Stomach (tissue), 4 donors: ENCODE measurements around the gene TMA7B.

Experiments used
- EP300 ChIP-seq: sonication (generic); formaldehyde crosslinking; IDR thresholded peaks from one replicate; pipeline ENCODE4 v1.6.1; 2017; ENCODE audit warnings: antibody characterized with exemption
- POLR2A ChIP-seq, 4 donors: fragments of 450-650 bp; IDR thresholded peaks; one replicate each; pipeline ENCODE4 v1.6.1; 2016; ENCODE audit warnings: antibody characterized with exemption in 4 of 4, control low read depth in 2 of 4, mild to moderate bottlenecking in 1 of 4, moderate library complexity in 1 of 4
- TF ChIP-seq, protein P1 (sequence below), 7 experiments: fragments of 450-650 bp in 4 of 7; fragments of 200-600 bp in 3 of 7; sonication (generic) in 3 of 7; IDR thresholded peaks; one replicate each; pipeline ENCODE4 v1.5.1; 2016 to 2019; ENCODE audit warnings: antibody characterized with exemption in 7 of 7, control low read depth in 2 of 7, mild to moderate bottlenecking in 1 of 7

DNA sequence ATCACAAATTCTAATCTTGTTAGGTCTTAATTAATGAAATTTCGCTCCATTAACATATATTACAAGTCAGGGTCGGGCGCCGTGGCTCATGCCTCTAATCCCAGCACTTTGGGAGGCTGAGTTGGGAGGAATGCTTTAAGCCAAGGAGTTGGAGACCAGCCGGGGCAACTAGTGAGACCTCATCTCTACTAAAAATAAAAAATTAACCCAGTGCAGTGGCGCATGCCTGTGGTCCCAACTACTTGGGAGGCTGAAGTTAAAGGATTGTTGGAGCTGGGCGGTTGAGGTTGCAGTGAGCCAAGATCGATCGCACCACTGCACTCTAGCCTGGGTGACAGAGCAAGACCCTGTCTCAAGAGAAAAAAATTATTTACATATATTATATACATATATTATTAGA lies 1.9 kb downstream of the TMA7B start:
- TF ChIP-seq EP300 (no peak), POLR2A (IDR thresholded peaks at IDR 0.05) (no peak)
- TF ChIP-seq, protein P1, sequence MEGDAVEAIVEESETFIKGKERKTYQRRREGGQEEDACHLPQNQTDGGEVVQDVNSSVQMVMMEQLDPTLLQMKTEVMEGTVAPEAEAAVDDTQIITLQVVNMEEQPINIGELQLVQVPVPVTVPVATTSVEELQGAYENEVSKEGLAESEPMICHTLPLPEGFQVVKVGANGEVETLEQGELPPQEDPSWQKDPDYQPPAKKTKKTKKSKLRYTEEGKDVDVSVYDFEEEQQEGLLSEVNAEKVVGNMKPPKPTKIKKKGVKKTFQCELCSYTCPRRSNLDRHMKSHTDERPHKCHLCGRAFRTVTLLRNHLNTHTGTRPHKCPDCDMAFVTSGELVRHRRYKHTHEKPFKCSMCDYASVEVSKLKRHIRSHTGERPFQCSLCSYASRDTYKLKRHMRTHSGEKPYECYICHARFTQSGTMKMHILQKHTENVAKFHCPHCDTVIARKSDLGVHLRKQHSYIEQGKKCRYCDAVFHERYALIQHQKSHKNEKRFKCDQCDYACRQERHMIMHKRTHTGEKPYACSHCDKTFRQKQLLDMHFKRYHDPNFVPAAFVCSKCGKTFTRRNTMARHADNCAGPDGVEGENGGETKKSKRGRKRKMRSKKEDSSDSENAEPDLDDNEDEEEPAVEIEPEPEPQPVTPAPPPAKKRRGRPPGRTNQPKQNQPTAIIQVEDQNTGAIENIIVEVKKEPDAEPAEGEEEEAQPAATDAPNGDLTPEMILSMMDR (IDR thresholded peaks at IDR 0.05), result no peak
